RWPE2 (cell line): ENCODE measurements around the gene AK1.

ENCODE experiments used
- ATAC-seq: fragments of 200-7000 bp; cut with Tn5 transposase; 3 replicates; pipeline ENCODE4 v1.9.1; 2021; ENCODE audit warnings: low read depth
- DNase-seq: peaks from one replicate; pipeline ENCODE4 v3.0.0-alpha.2; 2020; ENCODE audit warnings: low spot score
- H3K27ac ChIP-seq: fragments of 450-650 bp; 2 replicates; pipeline ENCODE4 v1.5.1; 2017; ENCODE audit warnings: mild to moderate bottlenecking; ENCODE audit not compliant: poor library complexity, severe bottlenecking
- H3K27me3 ChIP-seq: fragments of 250-450 bp; sonication (Bioruptor Pico); 2 replicates; pipeline ENCODE4 v1.5.1; 2021; ENCODE audit warnings: mild to moderate bottlenecking, moderate library complexity; ENCODE audit not compliant: insufficient read depth, poor library complexity, severe bottlenecking
- H3K36me3 ChIP-seq: fragments of 250-450 bp; sonication (Bioruptor Pico); 2 replicates; pipeline ENCODE4 v1.5.1; 2020; ENCODE audit warnings: low read depth, mild to moderate bottlenecking, moderate library complexity
- H3K4me1 ChIP-seq: fragments of 250-450 bp; sonication (Bioruptor Pico); 2 replicates; pipeline ENCODE4 v1.5.1; 2021; ENCODE audit warnings: mild to moderate bottlenecking, moderate library complexity; ENCODE audit not compliant: insufficient read depth, poor library complexity, severe bottlenecking
- H3K4me3 ChIP-seq: fragments of 250-450 bp; sonication (Bioruptor Pico); 2 replicates; pipeline ENCODE4 v1.5.1; 2021; ENCODE audit warnings: mild to moderate bottlenecking, moderate library complexity; ENCODE audit not compliant: severe bottlenecking
- H3K9me3 ChIP-seq: fragments of 250-450 bp; sonication (Bioruptor Pico); 2 replicates; pipeline ENCODE4 v1.5.1; 2021; ENCODE audit warnings: mild to moderate bottlenecking, moderate library complexity; ENCODE audit not compliant: severe bottlenecking
- CTCF ChIP-seq: fragments of 450-650 bp; IDR thresholded peaks from one replicate; pipeline ENCODE4 v1.5.1; 2017; ENCODE audit warnings: mild to moderate bottlenecking, moderate library complexity; ENCODE audit not compliant: poor library complexity, severe bottlenecking

Gene AK1

GRCh38 chr9:127897193-127897692 is 19.8 kb upstream of the AK1 start:
- Histone ChIP-seq H3K9me3 (peaks cover 3% of the 10 kb centered on the region), H3K4me3 (no peak overlapping the region), H3K36me3 (peaks cover 45% of the 10 kb centered on the region), H3K27me3 (no peaks in the 10 kb centered on the region), H3K4me1 (no peaks in the 10 kb centered on the region), H3K27ac (no peak overlapping the region)
- DNase-seq (no peak), ATAC-seq (peak; percentile 24; the same call in 1 of the 3 replicates)
- TF ChIP-seq CTCF, result no peak

GRCh38 chr9:127896395-127897192 is 19.1 kb upstream of the AK1 start:
- Histone ChIP-seq H3K4me1 (no peaks in the 10 kb centered on the region), H3K4me3 (no peak overlapping the region), H3K36me3 (peaks cover 45% of the 10 kb centered on the region), H3K27ac (no peak overlapping the region), H3K27me3 (no peaks in the 10 kb centered on the region), H3K9me3 (peaks cover 3% of the 10 kb centered on the region)
- TF ChIP-seq CTCF, result no peak
- ATAC-seq (no peak), DNase-seq (no peak)

- no peak for TF ChIP-seq CTCF
- H3K4me1 ChIP-seq, result no peaks in the 10 kb centered on the region
- no peak for ATAC-seq
- H3K27ac ChIP-seq, result no peak overlapping the region
- peaks cover 3% of the 10 kb centered on the region for H3K9me3 ChIP-seq
- no peaks in the 10 kb centered on the region for H3K27me3 ChIP-seq
- no peak overlapping the region for H3K4me3 ChIP-seq
- H3K36me3 ChIP-seq, result peaks cover 51% of the 10 kb centered on the region
- DNase-seq, result no peak
Observed at GRCh38 chr9:127895811-127896210, 18.3 kb upstream of the AK1 start.

GRCh38 chr9:127893392-127893791 is 15.9 kb upstream of the AK1 start:
- Histone ChIP-seq H3K9me3 (peaks cover 3% of the 10 kb centered on the region), H3K27ac (no peak overlapping the region), H3K4me3 (no peak overlapping the region), H3K36me3 (peaks cover 70% of the 10 kb centered on the region), H3K27me3 (no peaks in the 10 kb centered on the region), H3K4me1 (no peaks in the 10 kb centered on the region)
- DNase-seq (no peak), ATAC-seq (no peak)
- TF ChIP-seq CTCF, result no peak

GRCh38 chr9:127892831-127893230 is 15.4 kb upstream of the AK1 start:
- Histone ChIP-seq H3K27me3 (no peaks in the 10 kb centered on the region), H3K4me1 (no peaks in the 10 kb centered on the region), H3K9me3 (peaks cover 3% of the 10 kb centered on the region), H3K36me3 (peaks cover 70% of the 10 kb centered on the region), H3K4me3 (no peak overlapping the region), H3K27ac (no peak overlapping the region)
- DNase-seq (no peak), ATAC-seq (no peak)
- no peak for TF ChIP-seq CTCF
